ENCODE data around the gene RASGRP2.
A peak's percentile ranks its signal among the peaks of the same experiment; 100 is the strongest.

RASGRP2 gene

GRCh38 chr11:64691543-64691942 lies 52.4 kb downstream of the RASGRP2 start:
- no peaks in the 10 kb centered on the region for H3K36me3 ChIP-seq (replicated peaks)
- H3K4me3 ChIP-seq (ENCODE audit: low read depth, low read length), result no peak overlapping the region
- H3K27me3 ChIP-seq (replicated peaks), result peaks cover 29% of the 10 kb centered on the region
- DNase-seq, result no peak
- H3K27ac ChIP-seq, result no peak overlapping the region
- TF ChIP-seq CTCF (IDR thresholded peaks at IDR 0.05; ENCODE audit: low read depth, low read length, missing control alignments), result no peak
- in situ Hi-C loops (cut with HindIII; ENCODE audit: low pct_ligation_motif_present, low sequenced_read_pairs), result no loop called here

GRCh38 chr11:64690235-64690634 lies 53.7 kb downstream of the RASGRP2 start:
- no peak for DNase-seq
- in situ Hi-C loops (cut with HindIII; ENCODE audit: low pct_ligation_motif_present, low sequenced_read_pairs), result no loop called here
- Histone ChIP-seq H3K36me3 (replicated peaks) (no peaks in the 10 kb centered on the region), H3K27ac (no peak overlapping the region), H3K27me3 (replicated peaks) (peaks cover 29% of the 10 kb centered on the region), H3K4me3 (ENCODE audit: low read depth, low read length) (no peak overlapping the region)
- TF ChIP-seq CTCF (IDR thresholded peaks at IDR 0.05; ENCODE audit: low read depth, low read length, missing control alignments), result no peak

- H3K27ac ChIP-seq, result no peak overlapping the region
- H3K36me3 ChIP-seq (replicated peaks), result no peaks in the 10 kb centered on the region
- TF ChIP-seq CTCF (IDR thresholded peaks at IDR 0.05; ENCODE audit: low read depth, low read length, missing control alignments), result peak; percentile 86
- H3K27me3 ChIP-seq (replicated peaks), result peaks cover 20% of the 10 kb centered on the region
- in situ Hi-C loops (cut with HindIII; ENCODE audit: low pct_ligation_motif_present, low sequenced_read_pairs), result no loop called here
- H3K4me3 ChIP-seq (ENCODE audit: low read depth, low read length), result peak overlapping the region; percentile 59
- DNase-seq, result peak; percentile 85
Observed at GRCh38 chr11:64688534-64688982, 55.4 kb downstream of the RASGRP2 start.

GRCh38 chr11:64687643-64688533 lies 56.1 kb downstream of the RASGRP2 start:
- TF ChIP-seq CTCF (IDR thresholded peaks at IDR 0.05; ENCODE audit: low read depth, low read length, missing control alignments), result no peak

GRCh38 chr11:64687204-64687603 lies 56.7 kb downstream of the RASGRP2 start:
- in situ Hi-C loops (cut with HindIII; ENCODE audit: low pct_ligation_motif_present, low sequenced_read_pairs), result no loop called here
- no peak for DNase-seq
- H3K4me3 ChIP-seq (ENCODE audit: low read depth, low read length), result no peak overlapping the region
- no peak for TF ChIP-seq CTCF (IDR thresholded peaks at IDR 0.05; ENCODE audit: low read depth, low read length, missing control alignments)
- H3K27me3 ChIP-seq (replicated peaks), result peaks cover 14% of the 10 kb centered on the region
- H3K36me3 ChIP-seq (replicated peaks), result no peaks in the 10 kb centered on the region
- H3K27ac ChIP-seq, result no peak overlapping the region

More at GRCh38 chr11:64687643-64688533, 56.1 kb downstream of the RASGRP2 start:
- in situ Hi-C loops (cut with HindIII; ENCODE audit: low pct_ligation_motif_present, low sequenced_read_pairs), result no loop called here
- Histone ChIP-seq H3K27me3 (replicated peaks) (peaks cover 18% of the 10 kb centered on the region), H3K4me3 (ENCODE audit: low read depth, low read length) (no peak overlapping the region), H3K36me3 (replicated peaks) (no peaks in the 10 kb centered on the region), H3K27ac (no peak overlapping the region)
- no peak for DNase-seq

Data from brain microvascular endothelial cell (primary cell).